Thoracic aorta (tissue), 2 donors: ENCODE results near the gene ZNF620. TPM values are rescaled to one million over a fixed set of nuclear protein-coding genes. Genes with fewer than 3 reads are reported as not detected.
"Not testable (repeated sequence)": the region's sequence is repeated elsewhere in the genome, so short reads cannot be mapped to it uniquely, and the experiment has no call there.

ENCODE experiments used
- ATAC-seq: fragments of 150-250 bp; one replicate; pipeline ENCODE4 v1.8.0; 2017; ENCODE audit warnings: low read depth; ENCODE audit not compliant: insufficient number of reproducible peaks, low FRiP score
- DNase-seq: peaks from one replicate; pipeline ENCODE4 v3.0.0-alpha.2; 2020; ENCODE audit warnings: low spot score
- H3K27ac ChIP-seq, 2 donors: fragments of 200-600 bp; sonication (generic); 1 replicate in 1 of 2; 2 replicates in 1 of 2; pipeline ENCODE4 v1.5.1; 2016; ENCODE audit warnings: mild to moderate bottlenecking in 2 of 2, moderate library complexity in 2 of 2
- H3K27me3 ChIP-seq: fragments of 200-600 bp; sonication (generic); replicated peaks from 2 replicates; pipeline ENCODE4 v1.6.0; 2016; ENCODE audit warnings: mild to moderate bottlenecking; ENCODE audit not compliant: insufficient read depth
- H3K36me3 ChIP-seq: fragments of 200-600 bp; sonication (generic); one replicate; pipeline ENCODE4 v1.5.1; 2016
- H3K4me1 ChIP-seq, 2 donors: fragments of 200-600 bp; sonication (generic); 1 replicate in 1 of 2; 2 replicates in 1 of 2; pipeline versions ENCODE4 v1.5.1 to v1.6.0; 2016; ENCODE audit warnings: low read depth in 2 of 2, mild to moderate bottlenecking in 1 of 2; ENCODE audit not compliant: control insufficient read depth in 1 of 2
- H3K4me3 ChIP-seq: fragments of 200-600 bp; sonication (generic); 2 replicates; pipeline ENCODE4 v1.5.1; 2016; ENCODE audit warnings: mild to moderate bottlenecking
- H3K9me3 ChIP-seq: fragments of 200-600 bp; sonication (generic); 2 replicates; pipeline ENCODE4 v1.5.1; 2016
- CTCF ChIP-seq: fragments of 200-600 bp; sonication (generic); IDR thresholded peaks from one replicate; pipeline ENCODE4 v1.5.1; 2019; ENCODE audit warnings: antibody characterized with exemption
- total RNA-seq, 2 donors: library from RNA; depleted of rRNA; stranded (reverse); fragments of >200 nt; gene quantifications; one replicate each; pipeline versions ENCODE4 v1.1.0 to v1.2.3, GENCODE V29; 2016

Gene ZNF620
- total RNA-seq, 2 donors from 2014 or later: 2.8 to 3.1 TPM

GRCh38 chr3:40461161-40461560 lies 44.7 kb upstream of the ZNF620 start:
- no peak overlapping the region for H3K27ac ChIP-seq

GRCh38 chr3:40462838-40463237 lies 43.0 kb upstream of the ZNF620 start:
- H3K27ac ChIP-seq, ATAC-seq, H3K9me3 ChIP-seq, H3K27me3 ChIP-seq, DNase-seq, H3K4me3 ChIP-seq: not testable (repeated sequence)
- Histone ChIP-seq H3K36me3 (peaks cover 37% of the 10 kb centered on the region), H3K4me1 (peaks cover 10 to 17% of the 10 kb centered on the region in 2 donors)

More at GRCh38 chr3:40461161-40461560, 44.7 kb upstream of the ZNF620 start:
- ATAC-seq (no peak), DNase-seq (no peak)
- peaks cover 11 to 25% of the 10 kb centered on the region in 2 donors for H3K4me1 ChIP-seq
- H3K4me3 ChIP-seq: no peak overlapping the region
- no peaks in the 10 kb centered on the region for H3K27me3 ChIP-seq
- no peaks in the 10 kb centered on the region for H3K9me3 ChIP-seq
- H3K36me3 ChIP-seq: peaks cover 37% of the 10 kb centered on the region
- no peak for TF ChIP-seq CTCF

DNA sequence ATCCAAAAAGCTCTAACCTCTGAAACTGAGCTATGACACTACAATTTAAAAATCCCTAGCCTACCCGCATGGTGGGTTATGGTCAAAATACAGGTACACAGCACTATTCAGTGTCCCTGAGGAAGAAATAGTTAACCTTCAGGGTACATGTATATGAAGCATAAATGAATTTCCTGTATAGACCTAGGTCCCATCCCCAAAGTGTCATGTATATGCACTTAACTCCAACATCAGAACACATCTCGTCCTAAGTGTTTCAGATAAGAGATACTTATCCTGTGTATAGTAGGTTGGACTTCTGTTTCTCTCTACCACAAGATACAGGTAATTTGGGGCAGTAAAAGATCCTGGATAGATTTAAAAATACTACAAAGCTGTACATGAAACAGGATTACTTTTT lies 42.3 kb upstream of the ZNF620 start:
- Histone ChIP-seq H3K4me1 (peaks cover 3 to 10% of the 10 kb centered on the region in 2 donors), H3K36me3 (peaks cover 35% of the 10 kb centered on the region), H3K27me3 (no peaks in the 10 kb centered on the region), H3K9me3 (no peaks in the 10 kb centered on the region), H3K27ac (no peak overlapping the region), H3K4me3 (no peak overlapping the region)
- no peak for DNase-seq
- no peak for TF ChIP-seq CTCF
- no peak for ATAC-seq

DNA sequence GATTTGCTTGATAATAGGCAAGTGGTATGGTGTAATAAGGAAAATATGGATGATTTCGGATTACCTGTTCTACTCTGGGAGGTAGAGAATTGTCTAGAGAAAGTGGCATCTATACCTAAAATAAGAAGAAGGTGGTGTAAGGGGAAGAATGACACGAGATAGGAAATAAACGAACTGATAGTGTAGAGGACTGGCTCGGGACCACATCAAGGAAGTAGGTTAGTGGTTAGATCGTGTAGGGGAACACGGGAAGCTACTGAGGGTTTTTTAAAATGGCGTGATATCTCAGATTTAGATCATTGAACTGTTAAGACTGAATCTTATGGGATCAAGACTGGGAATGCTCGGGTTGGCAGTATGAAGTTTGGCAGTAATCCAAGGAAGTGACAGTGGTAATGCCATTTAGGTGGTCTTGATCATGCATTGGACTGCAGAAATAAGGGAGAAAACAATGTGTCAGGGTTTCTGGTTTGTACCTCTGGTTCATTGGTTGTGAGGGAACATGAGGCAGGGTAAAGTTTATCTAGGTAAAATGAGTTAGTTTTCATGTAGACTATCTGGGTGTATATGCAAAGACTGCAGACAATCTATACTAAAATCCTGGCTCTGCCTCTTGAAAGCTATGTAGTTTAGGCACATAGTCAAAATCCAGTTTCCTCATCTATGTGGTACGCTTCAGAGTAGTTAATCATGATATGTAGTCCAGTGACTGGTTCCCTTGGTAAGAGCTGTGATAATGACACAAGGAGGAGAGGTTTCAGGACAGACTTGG lies 41.3 kb upstream of the ZNF620 start:
- Histone ChIP-seq H3K4me1 (peaks cover 0 to under 1% of the 10 kb centered on the region in 2 donors), H3K27ac (no peak overlapping the region), H3K36me3 (peaks cover 32% of the 10 kb centered on the region), H3K4me3 (no peak overlapping the region), H3K27me3 (no peaks in the 10 kb centered on the region), H3K9me3 (no peaks in the 10 kb centered on the region)
- DNase-seq: no peak
- TF ChIP-seq CTCF: no peak
- ATAC-seq: no peak

DNA sequence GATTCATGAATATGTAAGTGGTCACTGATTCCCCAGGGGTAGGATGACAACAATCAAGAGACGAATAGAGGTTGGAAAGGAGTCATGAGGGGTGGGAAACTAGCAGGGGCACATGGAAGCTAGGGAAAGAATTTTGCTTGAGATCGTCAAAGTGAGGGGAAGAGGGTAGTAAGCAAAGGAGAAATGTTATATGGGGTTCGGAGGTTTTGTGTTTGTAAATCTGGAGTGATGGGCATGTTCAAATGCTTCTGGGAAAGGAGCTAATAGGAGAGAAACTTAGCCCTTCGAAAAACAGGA lies 40.8 kb upstream of the ZNF620 start:
- no peak overlapping the region for H3K4me3 ChIP-seq
- peaks cover 32% of the 10 kb centered on the region for H3K36me3 ChIP-seq
- no peaks in the 10 kb centered on the region for H3K4me1 ChIP-seq
- no peak for TF ChIP-seq CTCF
- H3K27me3 ChIP-seq: no peaks in the 10 kb centered on the region
- H3K9me3 ChIP-seq: no peaks in the 10 kb centered on the region
- H3K27ac ChIP-seq: no peak overlapping the region
- DNase-seq: no peak
- no peak for ATAC-seq

DNA sequence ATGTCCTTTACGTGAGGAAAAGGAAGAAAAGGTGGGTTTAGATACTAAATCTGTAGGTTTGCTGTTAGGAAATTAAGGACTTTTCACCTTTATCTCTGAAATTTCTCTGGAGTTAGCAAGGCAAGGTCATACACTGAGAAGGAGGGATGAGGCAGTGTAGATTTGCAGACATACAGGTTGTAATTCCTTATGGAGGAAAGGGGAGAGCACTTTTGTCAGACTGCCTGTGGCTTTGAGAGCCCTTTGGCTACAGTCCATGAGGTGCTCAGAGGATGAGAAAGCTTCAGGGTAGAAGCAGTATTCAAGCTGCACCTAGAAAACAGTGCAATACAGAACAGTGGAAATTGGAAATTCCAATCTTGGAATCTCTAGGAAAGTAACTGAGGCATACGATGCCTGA lies 40.4 kb upstream of the ZNF620 start:
- Histone ChIP-seq H3K27ac (no peak overlapping the region), H3K4me1 (no peaks in the 10 kb centered on the region), H3K36me3 (peaks cover 28% of the 10 kb centered on the region), H3K27me3 (no peaks in the 10 kb centered on the region), H3K4me3 (no peak overlapping the region), H3K9me3 (no peaks in the 10 kb centered on the region)
- no peak for TF ChIP-seq CTCF
- ATAC-seq (no peak), DNase-seq (no peak)
